WTC11 (cell line): ENCODE results near the gene ACTR3C. TPM values are rescaled to one million over a fixed set of nuclear protein-coding genes. Genes with fewer than 3 reads are reported as not detected.
A peak's percentile ranks its signal among the peaks of the same experiment; 100 is the strongest.

Experiments
- ATAC-seq: fragments of 200-7000 bp; cut with Tn5 transposase; 2 replicates; pipeline ENCODE4 v1.10.0; 2021; ENCODE audit warnings: mild to moderate bottlenecking, moderate library complexity
- CTCF ChIA-PET: fragments of 300-600 bp; sonication (Branson Sonifier 250); formaldehyde crosslinking; loops from one replicate; lab custom pipeline; 2021; ENCODE audit warnings: antibody characterized with exemption; lab: Charles Lee
- POLR2A ChIA-PET: fragments of 350-600 bp; sonication (Branson Sonifier 250); formaldehyde crosslinking; loops from one replicate; lab custom pipeline; 2021; ENCODE audit warnings: antibody characterized with exemption; lab: Charles Lee
- DNase-seq: peaks from one replicate; pipeline ENCODE4 v3.0.0; 2021; ENCODE audit warnings: low spot score
- H3K27ac Mint-ChIP-seq: 2 replicates; pipeline ENCODE4 v1.8.0; 2021; ENCODE audit warnings: mixed read lengths
- H3K27me3 Mint-ChIP-seq: 2 replicates; pipeline ENCODE4 v1.8.0; 2021; ENCODE audit warnings: low read depth, mild to moderate bottlenecking, moderate library complexity, mixed read lengths
- H3K36me3 Mint-ChIP-seq: 2 replicates; pipeline ENCODE4 v1.8.0; 2021; ENCODE audit warnings: mixed read lengths
- H3K4me1 Mint-ChIP-seq: 2 replicates; pipeline ENCODE4 v1.8.0; 2022; ENCODE audit warnings: mixed read lengths
- H3K4me3 Mint-ChIP-seq: 2 replicates; pipeline ENCODE4 v1.8.0; 2021; ENCODE audit warnings: mild to moderate bottlenecking, moderate library complexity, mixed read lengths
- H3K9me3 Mint-ChIP-seq: 2 replicates; pipeline ENCODE4 v1.8.0; 2021; ENCODE audit warnings: mixed read lengths
- AFF4 ChIP-seq: sonication (generic); formaldehyde crosslinking; IDR thresholded peaks from 2 replicates; pipeline ENCODE4 v1.8.1; 2023; ENCODE audit warnings: mild to moderate bottlenecking, missing genetic modification reagents, borderline replicate concordance
- ATF1 ChIP-seq: sonication (generic); formaldehyde crosslinking; IDR thresholded peaks from 2 replicates; pipeline ENCODE4 v1.8.1; 2023; ENCODE audit warnings: mild to moderate bottlenecking, moderate library complexity, missing genetic modification reagents
- FOXP1 ChIP-seq: sonication (generic); formaldehyde crosslinking; IDR thresholded peaks from 2 replicates; pipeline ENCODE4 v1.8.0; 2022; ENCODE audit warnings: missing genetic modification reagents, mild to moderate bottlenecking, moderate library complexity, borderline replicate concordance
- FOXP4 ChIP-seq: sonication (generic); formaldehyde crosslinking; IDR thresholded peaks from 2 replicates; pipeline ENCODE4 v1.8.0; 2022; ENCODE audit warnings: mild to moderate bottlenecking, missing genetic modification reagents
- MYBL2 ChIP-seq: sonication (generic); formaldehyde crosslinking; IDR thresholded peaks from 2 replicates; pipeline ENCODE4 v1.8.1; 2023; ENCODE audit warnings: mild to moderate bottlenecking, moderate library complexity, missing genetic modification reagents
- NFYB ChIP-seq: sonication (generic); formaldehyde crosslinking; conservative IDR thresholded peaks from 2 replicates; pipeline ENCODE4 v1.8.0; 2022; ENCODE audit warnings: low read depth, missing genetic modification reagents
- TEAD1 ChIP-seq: sonication (generic); formaldehyde crosslinking; IDR thresholded peaks from 2 replicates; pipeline ENCODE4 v1.8.0; 2022; ENCODE audit warnings: mild to moderate bottlenecking, missing genetic modification reagents
- USF2 ChIP-seq: sonication (generic); formaldehyde crosslinking; IDR thresholded peaks from 2 replicates; pipeline ENCODE4 v1.8.1; 2023; ENCODE audit warnings: mild to moderate bottlenecking, missing genetic modification reagents, moderate library complexity
- ZNF219 ChIP-seq: sonication (generic); formaldehyde crosslinking; IDR thresholded peaks from 2 replicates; pipeline ENCODE4 v1.8.0; 2023; ENCODE audit warnings: missing genetic modification reagents, mild to moderate bottlenecking, borderline replicate concordance
- ZNF396 ChIP-seq: fragments of 250-450 bp; sonication (Bioruptor Pico); IDR thresholded peaks from 2 replicates; pipeline ENCODE4 v1.8.0; 2021; ENCODE audit warnings: mild to moderate bottlenecking, moderate library complexity, borderline replicate concordance
- ZNF425 ChIP-seq: fragments of 250-450 bp; sonication (Bioruptor Pico); conservative IDR thresholded peaks from 2 replicates; pipeline ENCODE4 v1.9.0; 2021; ENCODE audit warnings: mild to moderate bottlenecking
- ZNF512 ChIP-seq: sonication (generic); formaldehyde crosslinking; IDR thresholded peaks from 2 replicates; pipeline ENCODE4 v1.8.1; 2022; ENCODE audit warnings: missing genetic modification reagents, borderline replicate concordance
- total RNA-seq: library from RNA; stranded (reverse); gene quantifications from 3 replicates; pipeline ENCODE4 v1.2.3, GENCODE V29; 2021
- TF ChIP-seq, protein P1 (sequence below): fragments of 250-450 bp; sonication (Bioruptor Pico); IDR thresholded peaks from 2 replicates; pipeline ENCODE4 v1.8.0; 2021; ENCODE audit warnings: mild to moderate bottlenecking
- TF ChIP-seq, protein P2 (sequence below): sonication (generic); formaldehyde crosslinking; IDR thresholded peaks from 2 replicates; pipeline ENCODE4 v1.8.0; 2022; ENCODE audit warnings: mild to moderate bottlenecking, missing genetic modification reagents

The ACTR3C gene
- total RNA-seq, 1 experiment from 2014 or later = 1.4 TPM

DNA sequence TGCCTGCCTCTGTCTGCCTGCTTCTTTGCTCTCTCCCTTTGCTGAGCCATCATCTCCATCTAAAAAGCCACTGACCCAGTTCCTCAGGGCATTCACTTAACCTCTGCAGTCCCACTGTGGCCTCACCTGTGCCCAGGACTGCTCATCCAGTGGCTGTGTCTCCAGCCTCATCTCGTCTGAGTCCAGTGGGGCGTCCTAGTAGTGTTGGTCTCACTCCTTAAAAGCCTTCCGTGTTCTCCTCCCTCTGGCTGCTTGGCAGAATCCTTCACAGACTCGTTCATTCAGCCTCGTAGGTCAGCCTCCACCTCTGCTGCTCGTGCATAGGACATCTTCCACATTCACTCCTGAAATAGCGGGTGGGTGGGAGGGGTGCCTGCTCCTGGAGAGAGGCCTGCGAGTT is 10.8 kb upstream of the ACTR3C start:
- peaks cover 77% of the 10 kb centered on the region for H3K4me1 Mint-ChIP-seq
- DNase-seq (no peak), ATAC-seq (no peak)
- H3K36me3 Mint-ChIP-seq = peaks cover 25% of the 10 kb centered on the region
- H3K27me3 Mint-ChIP-seq = no peaks in the 10 kb centered on the region
- ChIA-PET CTCF (interaction anchor here (0.7 to 1.1 kb wide), 2 partner anchors 48 to 49 kb away, joined by 3 to 4 read pairs; no protein-coding TSS in a partner anchor), POLR2A (interaction anchor here (1.6 kb wide), 2 partner anchors 28 to 68 kb away, joined by 3 to 10 read pairs; no protein-coding TSS in a partner anchor)
- no peak overlapping the region for H3K4me3 Mint-ChIP-seq
- H3K9me3 Mint-ChIP-seq = no peaks in the 10 kb centered on the region
- TF ChIP-seq MYBL2 (CRISPR knock-in tag) = no peak
- TF ChIP-seq AFF4 (CRISPR knock-in tag) = no peak
- no peak for TF ChIP-seq ATF1 (CRISPR knock-in tag)
- H3K27ac Mint-ChIP-seq = peak overlapping the region; percentile 90

- ChIA-PET CTCF (no interaction called here), POLR2A (no interaction called here)
- no peak for ATAC-seq
- TF ChIP-seq ZNF396 (CRISPR knock-in tag) = no peak
- TF ChIP-seq AFF4 (CRISPR knock-in tag) = no peak
- no peak for TF ChIP-seq ZNF425
- TF ChIP-seq ZNF219 = no peak
- TF ChIP-seq, protein P1, sequence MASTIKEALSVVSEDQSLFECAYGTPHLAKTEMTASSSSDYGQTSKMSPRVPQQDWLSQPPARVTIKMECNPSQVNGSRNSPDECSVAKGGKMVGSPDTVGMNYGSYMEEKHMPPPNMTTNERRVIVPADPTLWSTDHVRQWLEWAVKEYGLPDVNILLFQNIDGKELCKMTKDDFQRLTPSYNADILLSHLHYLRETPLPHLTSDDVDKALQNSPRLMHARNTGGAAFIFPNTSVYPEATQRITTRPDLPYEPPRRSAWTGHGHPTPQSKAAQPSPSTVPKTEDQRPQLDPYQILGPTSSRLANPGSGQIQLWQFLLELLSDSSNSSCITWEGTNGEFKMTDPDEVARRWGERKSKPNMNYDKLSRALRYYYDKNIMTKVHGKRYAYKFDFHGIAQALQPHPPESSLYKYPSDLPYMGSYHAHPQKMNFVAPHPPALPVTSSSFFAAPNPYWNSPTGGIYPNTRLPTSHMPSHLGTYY (CRISPR knock-in tag) = no peak
- TF ChIP-seq FOXP1 (CRISPR knock-in tag) = 0 out of 2 replicates have a peak, but pooled peaks have one; percentile 41
- TF ChIP-seq, protein P2, sequence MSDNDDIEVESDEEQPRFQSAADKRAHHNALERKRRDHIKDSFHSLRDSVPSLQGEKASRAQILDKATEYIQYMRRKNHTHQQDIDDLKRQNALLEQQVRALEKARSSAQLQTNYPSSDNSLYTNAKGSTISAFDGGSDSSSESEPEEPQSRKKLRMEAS (CRISPR knock-in tag) = no peak
- no peak for TF ChIP-seq ZNF512
- TF ChIP-seq FOXP4 (CRISPR knock-in tag) = 0 out of 2 replicates have a peak, but pooled peaks have one; percentile 9
- TF ChIP-seq USF2 (CRISPR knock-in tag) = no peak
- no peak for TF ChIP-seq NFYB (CRISPR knock-in tag)
- no peak for TF ChIP-seq TEAD1
- no peak for DNase-seq
- H3K4me3 Mint-ChIP-seq = no peak overlapping the region
- H3K9me3 Mint-ChIP-seq = no peaks in the 10 kb centered on the region
- H3K27me3 Mint-ChIP-seq = no peaks in the 10 kb centered on the region
- H3K36me3 Mint-ChIP-seq = peaks cover 25% of the 10 kb centered on the region
- peak overlapping the region; percentile 90; the same call in 1 of the 2 replicates for H3K27ac Mint-ChIP-seq
- peaks cover 77% of the 10 kb centered on the region for H3K4me1 Mint-ChIP-seq
These were observed 10.3 kb upstream of the ACTR3C start for GRCh38 chr7:150333659-150334058.
